GM12891 (cell line): ENCODE measurements around the gene TRA2A.

ENCODE experiments used
- POLR2A ChIP-seq: IDR thresholded peaks from 2 replicates; pipeline ENCODE4 v1.6.1; 2011; ENCODE audit warnings: low read depth, low read length, control low read depth
- POLR2AphosphoS5 ChIP-seq: IDR thresholded peaks from 2 replicates; pipeline ENCODE4 v1.6.1; 2011; ENCODE audit warnings: low read depth, low read length, control low read depth
- POU2F2 ChIP-seq: IDR thresholded peaks from 2 replicates; pipeline ENCODE4 v1.6.1; 2011; ENCODE audit warnings: low read depth, mild to moderate bottlenecking, control low read depth, low read length, moderate library complexity
- SPI1 ChIP-seq: IDR thresholded peaks from 2 replicates; pipeline ENCODE4 v1.6.1; 2011; ENCODE audit warnings: low read depth, low read length, control low read depth
- TAF1 ChIP-seq: IDR thresholded peaks from 2 replicates; pipeline ENCODE4 v1.6.1; 2011; ENCODE audit warnings: low read depth, low read length, control low read depth

GRCh38 chr7:23494009-23494408 lies 37.8 kb downstream of the TRA2A start:
- TF ChIP-seq POLR2A (no peak), SPI1 (no peak), POLR2AphosphoS5 (no peak), TAF1 (no peak), POU2F2 (no peak)
